Measurements from ENCODE around the gene HS6ST3.

HS6ST3 gene

GRCh38 chr13:96214824-96215445, 125.0 kb downstream of the HS6ST3 start:
- no peak for DNase-seq
- peaks cover 0 to 11% (median 3%) of the 10 kb centered on the region in 4 donors for H3K4me1 ChIP-seq
- no peaks in the 10 kb centered on the region for H3K36me3 ChIP-seq
- no peak overlapping the region for H3K27ac ChIP-seq
- intact Hi-C loops (cut with DNase I; ENCODE audit: low total_unique reads): no loop called here
- no peaks in the 10 kb centered on the region for H3K9me3 ChIP-seq
- H3K27me3 ChIP-seq: no peaks in the 10 kb centered on the region
- no peak overlapping the region for H3K4me3 ChIP-seq
- no peak for TF ChIP-seq CTCF (IDR thresholded peaks at IDR 0.05)

GRCh38 chr13:96216543-96216942, 126.6 kb downstream of the HS6ST3 start:
- intact Hi-C loops (cut with DNase I; ENCODE audit: low total_unique reads): no loop called here
- no peak for TF ChIP-seq CTCF (IDR thresholded peaks at IDR 0.05)
- Histone ChIP-seq H3K27ac (no peak overlapping the region), H3K4me3 (no peak overlapping the region), H3K36me3 (no peaks in the 10 kb centered on the region), H3K27me3 (no peaks in the 10 kb centered on the region), H3K4me1 (peaks cover 0 to 11% (median 3%) of the 10 kb centered on the region in 4 donors), H3K9me3 (no peaks in the 10 kb centered on the region)
- DNase-seq: no peak

GRCh38 chr13:96218475-96218874, 128.6 kb downstream of the HS6ST3 start:
- no peak overlapping the region for H3K4me3 ChIP-seq
- H3K27me3 ChIP-seq: no peaks in the 10 kb centered on the region
- H3K9me3 ChIP-seq: no peaks in the 10 kb centered on the region
- no peak for TF ChIP-seq CTCF (IDR thresholded peaks at IDR 0.05)
- peaks cover 0 to 11% (median 3%) of the 10 kb centered on the region in 4 donors for H3K4me1 ChIP-seq
- H3K36me3 ChIP-seq: no peaks in the 10 kb centered on the region
- DNase-seq: no peak
- no peak overlapping the region for H3K27ac ChIP-seq
- intact Hi-C loops (cut with DNase I; ENCODE audit: low total_unique reads): no loop called here

- Histone ChIP-seq H3K27ac (no peak overlapping the region), H3K4me3 (no peak overlapping the region), H3K36me3 (no peaks in the 10 kb centered on the region), H3K27me3 (no peaks in the 10 kb centered on the region), H3K9me3 (no peaks in the 10 kb centered on the region), H3K4me1 (peaks cover 0 to 11% (median 3%) of the 10 kb centered on the region in 4 donors)
- TF ChIP-seq CTCF (IDR thresholded peaks at IDR 0.05): no peak
- intact Hi-C loops (cut with DNase I; ENCODE audit: low total_unique reads): no loop called here
- DNase-seq: no peak
These were observed 131.6 kb downstream of the HS6ST3 start for GRCh38 chr13:96221471-96221870.

- no peak for TF ChIP-seq CTCF (IDR thresholded peaks at IDR 0.05)
- DNase-seq: no peak
- Histone ChIP-seq H3K9me3 (no peaks in the 10 kb centered on the region), H3K27me3 (no peaks in the 10 kb centered on the region), H3K27ac (no peak overlapping the region), H3K4me1 (peaks cover 0 to 8% (median 3%) of the 10 kb centered on the region in 4 donors), H3K4me3 (no peak overlapping the region), H3K36me3 (no peaks in the 10 kb centered on the region)
- intact Hi-C loops (cut with DNase I; ENCODE audit: low total_unique reads): no loop called here
These were observed 133.3 kb downstream of the HS6ST3 start for GRCh38 chr13:96223231-96223630.

- no peaks in the 10 kb centered on the region for H3K9me3 ChIP-seq
- no peak overlapping the region for H3K4me3 ChIP-seq
- no peaks in the 10 kb centered on the region for H3K36me3 ChIP-seq
- no peak for TF ChIP-seq CTCF (IDR thresholded peaks at IDR 0.05)
- no peaks in the 10 kb centered on the region for H3K27me3 ChIP-seq
- intact Hi-C loops (cut with DNase I; ENCODE audit: low total_unique reads): no loop called here
- H3K27ac ChIP-seq: no peak overlapping the region
- no peak for DNase-seq
- no peaks in the 10 kb centered on the region for H3K4me1 ChIP-seq
These were observed 139.4 kb downstream of the HS6ST3 start for GRCh38 chr13:96229356-96229755.

All from tibial artery (tissue), 4 donors.